Testis (tissue), 2 donors: ENCODE measurements around the gene TTC33.

Experiments used
- POLR2A ChIP-seq: fragments of 450-650 bp; IDR thresholded peaks from one replicate; pipeline ENCODE4 v1.6.1; 2017; ENCODE audit warnings: antibody characterized with exemption, mild to moderate bottlenecking, moderate library complexity
- TF ChIP-seq, protein P1 (sequence below), 3 experiments: fragments of 450-650 bp in 2 of 3; fragments of 200-600 bp in 1 of 3; sonication (generic) in 1 of 3; IDR thresholded peaks; one replicate each; pipeline ENCODE4 v1.5.1; 2016 to 2019; ENCODE audit warnings: antibody characterized with exemption in 3 of 3, mild to moderate bottlenecking in 2 of 3, moderate library complexity in 1 of 3

DNA sequence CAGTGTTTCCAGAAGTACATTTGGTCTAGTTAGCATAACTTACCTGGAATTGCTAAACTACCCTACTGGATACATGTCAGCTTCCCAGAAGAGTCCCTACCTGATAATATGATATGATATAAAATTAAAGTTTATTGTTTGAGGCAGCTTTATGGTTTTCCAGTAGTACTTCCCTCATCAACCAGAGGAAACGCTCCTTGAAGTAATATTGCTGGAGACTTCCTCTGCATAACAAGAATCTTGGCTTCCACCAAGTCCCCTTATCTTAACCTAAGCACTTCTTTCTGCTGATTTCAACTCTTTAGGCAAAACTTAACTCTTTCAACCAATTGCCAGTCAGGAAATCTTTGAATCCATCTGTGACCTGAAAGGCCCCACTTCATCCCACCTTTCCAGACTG, 290.3 kb downstream of the TTC33 start:
- TF ChIP-seq, protein P1, sequence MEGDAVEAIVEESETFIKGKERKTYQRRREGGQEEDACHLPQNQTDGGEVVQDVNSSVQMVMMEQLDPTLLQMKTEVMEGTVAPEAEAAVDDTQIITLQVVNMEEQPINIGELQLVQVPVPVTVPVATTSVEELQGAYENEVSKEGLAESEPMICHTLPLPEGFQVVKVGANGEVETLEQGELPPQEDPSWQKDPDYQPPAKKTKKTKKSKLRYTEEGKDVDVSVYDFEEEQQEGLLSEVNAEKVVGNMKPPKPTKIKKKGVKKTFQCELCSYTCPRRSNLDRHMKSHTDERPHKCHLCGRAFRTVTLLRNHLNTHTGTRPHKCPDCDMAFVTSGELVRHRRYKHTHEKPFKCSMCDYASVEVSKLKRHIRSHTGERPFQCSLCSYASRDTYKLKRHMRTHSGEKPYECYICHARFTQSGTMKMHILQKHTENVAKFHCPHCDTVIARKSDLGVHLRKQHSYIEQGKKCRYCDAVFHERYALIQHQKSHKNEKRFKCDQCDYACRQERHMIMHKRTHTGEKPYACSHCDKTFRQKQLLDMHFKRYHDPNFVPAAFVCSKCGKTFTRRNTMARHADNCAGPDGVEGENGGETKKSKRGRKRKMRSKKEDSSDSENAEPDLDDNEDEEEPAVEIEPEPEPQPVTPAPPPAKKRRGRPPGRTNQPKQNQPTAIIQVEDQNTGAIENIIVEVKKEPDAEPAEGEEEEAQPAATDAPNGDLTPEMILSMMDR (IDR thresholded peaks at IDR 0.05) = no peak
- TF ChIP-seq POLR2A = no peak
